Renal cortex interstitium (tissue), 15 donors: Measurements from ENCODE around the gene CTNNBL1. TPM values are rescaled to one million over a fixed set of nuclear protein-coding genes. Genes with fewer than 3 reads are reported as not detected.
"Not testable (repeated sequence)": the region's sequence is repeated elsewhere in the genome, so short reads cannot be mapped to it uniquely, and the experiment has no call there.

Experiments
- DNase-seq, 11 donors: peaks; one replicate each; pipeline ENCODE4 v3.0.0-alpha.2; 2013; ENCODE audit warnings: low read depth in 9 of 11, low spot score in 4 of 11; ENCODE audit errors: extremely low read depth in 1 of 11
- long read RNA-seq, 16 experiments: transcript quantifications; one replicate each; lab custom pipeline, GENCODE V29; 2026
- polyA plus RNA-seq, 3 donors: library from polyadenylated mRNA; unstranded; fragments of 120-200 nt; gene quantifications; one replicate each; pipeline ENCODE4 v1.2.1, GENCODE V29; 2013; ENCODE audit not compliant: insufficient read length in 3 of 3

CTNNBL1 gene, protein sequence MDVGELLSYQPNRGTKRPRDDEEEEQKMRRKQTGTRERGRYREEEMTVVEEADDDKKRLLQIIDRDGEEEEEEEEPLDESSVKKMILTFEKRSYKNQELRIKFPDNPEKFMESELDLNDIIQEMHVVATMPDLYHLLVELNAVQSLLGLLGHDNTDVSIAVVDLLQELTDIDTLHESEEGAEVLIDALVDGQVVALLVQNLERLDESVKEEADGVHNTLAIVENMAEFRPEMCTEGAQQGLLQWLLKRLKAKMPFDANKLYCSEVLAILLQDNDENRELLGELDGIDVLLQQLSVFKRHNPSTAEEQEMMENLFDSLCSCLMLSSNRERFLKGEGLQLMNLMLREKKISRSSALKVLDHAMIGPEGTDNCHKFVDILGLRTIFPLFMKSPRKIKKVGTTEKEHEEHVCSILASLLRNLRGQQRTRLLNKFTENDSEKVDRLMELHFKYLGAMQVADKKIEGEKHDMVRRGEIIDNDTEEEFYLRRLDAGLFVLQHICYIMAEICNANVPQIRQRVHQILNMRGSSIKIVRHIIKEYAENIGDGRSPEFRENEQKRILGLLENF
- 10 to 100 TPM; 47.7 to 51.4 (median 48.2) TPM for polyA plus RNA-seq
- long read RNA-seq, donor 1, transcript CTNNBL1-201 (16 exons, 1,925 nt): major isoform, 8 of 17 reads
- long read RNA-seq, donor 1, partial matches to known transcripts: 7 of 17 reads
- long read RNA-seq, donor 1, other reads (novel, unspliced or antisense): 0 of 17 reads
- long read RNA-seq, donor 2, transcript CTNNBL1-201 (16 exons, 1,925 nt): major isoform, 8 of 9 reads
- long read RNA-seq, donor 2, partial matches to known transcripts: 0 of 9 reads
- long read RNA-seq, donor 2, other reads (novel, unspliced or antisense): 0 of 9 reads
- long read RNA-seq, donor 3, transcript CTNNBL1-201 (16 exons, 1,925 nt): major isoform, 12 of 29 reads
- long read RNA-seq, donor 3, partial matches to known transcripts: 16 of 29 reads
- long read RNA-seq, donor 3, other reads (novel, unspliced or antisense): 0 of 29 reads
- long read RNA-seq, donor 4, transcript CTNNBL1-201 (16 exons, 1,925 nt): major isoform, 9 of 9 reads
- long read RNA-seq, donor 4, partial matches to known transcripts: 0 of 9 reads
- long read RNA-seq, donor 4, other reads (novel, unspliced or antisense): 0 of 9 reads
- long read RNA-seq, donor 5, transcript CTNNBL1-201 (16 exons, 1,925 nt): major isoform, 28 of 47 reads
- long read RNA-seq, donor 5, partial matches to known transcripts: 19 of 47 reads
- long read RNA-seq, donor 5, other reads (novel, unspliced or antisense): 0 of 47 reads
- long read RNA-seq, donor 6, partial matches to known transcripts: 0 of 3 reads
- long read RNA-seq, donor 6, other reads (novel, unspliced or antisense): 0 of 3 reads
- long read RNA-seq, donor 7, transcript CTNNBL1-201 (16 exons, 1,925 nt): major isoform, 15 of 33 reads
- long read RNA-seq, donor 7, partial matches to known transcripts: 16 of 33 reads
- long read RNA-seq, donor 7, other reads (novel, unspliced or antisense): 0 of 33 reads
- long read RNA-seq, donor 8, transcript CTNNBL1-201 (16 exons, 1,925 nt): major isoform, 14 of 34 reads
- long read RNA-seq, donor 8, partial matches to known transcripts: 19 of 34 reads
- long read RNA-seq, donor 8, other reads (novel, unspliced or antisense): 0 of 34 reads
- long read RNA-seq, donor 9, transcript CTNNBL1-201 (16 exons, 1,925 nt): major isoform, 9 of 9 reads
- long read RNA-seq, donor 9, partial matches to known transcripts: 0 of 9 reads
- long read RNA-seq, donor 9, other reads (novel, unspliced or antisense): 0 of 9 reads
- long read RNA-seq, donor 10, transcript CTNNBL1-201 (16 exons, 1,925 nt): major isoform, 10 of 26 reads
- long read RNA-seq, donor 10, partial matches to known transcripts: 15 of 26 reads
- long read RNA-seq, donor 10, other reads (novel, unspliced or antisense): 0 of 26 reads
- long read RNA-seq, donor 11, transcript CTNNBL1-201 (16 exons, 1,925 nt): major isoform, 9 of 16 reads
- long read RNA-seq, donor 11, partial matches to known transcripts: 7 of 16 reads
- long read RNA-seq, donor 11, other reads (novel, unspliced or antisense): 0 of 16 reads
- long read RNA-seq, donor 12, partial matches to known transcripts: 5 of 9 reads
- long read RNA-seq, donor 12, other reads (novel, unspliced or antisense): 0 of 9 reads
- long read RNA-seq, donor 13, transcript CTNNBL1-201 (16 exons, 1,925 nt): major isoform, 12 of 30 reads
- long read RNA-seq, donor 13, partial matches to known transcripts: 12 of 30 reads
- long read RNA-seq, donor 13, other reads (novel, unspliced or antisense): 0 of 30 reads
- long read RNA-seq, donor 14, transcript CTNNBL1-201 (16 exons, 1,925 nt): major isoform, 7 of 13 reads
- long read RNA-seq, donor 14, partial matches to known transcripts: 5 of 13 reads
- long read RNA-seq, donor 14, other reads (novel, unspliced or antisense): 0 of 13 reads
- long read RNA-seq, donor 15, transcript CTNNBL1-201 (16 exons, 1,925 nt): major isoform, 7 of 8 reads
- long read RNA-seq, donor 15, partial matches to known transcripts: 0 of 8 reads
- long read RNA-seq, donor 15, other reads (novel, unspliced or antisense): 0 of 8 reads
- long read RNA-seq, donor 16, transcript CTNNBL1-201 (16 exons, 1,925 nt): major isoform, 41 of 75 reads
- long read RNA-seq, donor 16, partial matches to known transcripts: 33 of 75 reads
- long read RNA-seq, donor 16, other reads (novel, unspliced or antisense): 0 of 75 reads

DNA sequence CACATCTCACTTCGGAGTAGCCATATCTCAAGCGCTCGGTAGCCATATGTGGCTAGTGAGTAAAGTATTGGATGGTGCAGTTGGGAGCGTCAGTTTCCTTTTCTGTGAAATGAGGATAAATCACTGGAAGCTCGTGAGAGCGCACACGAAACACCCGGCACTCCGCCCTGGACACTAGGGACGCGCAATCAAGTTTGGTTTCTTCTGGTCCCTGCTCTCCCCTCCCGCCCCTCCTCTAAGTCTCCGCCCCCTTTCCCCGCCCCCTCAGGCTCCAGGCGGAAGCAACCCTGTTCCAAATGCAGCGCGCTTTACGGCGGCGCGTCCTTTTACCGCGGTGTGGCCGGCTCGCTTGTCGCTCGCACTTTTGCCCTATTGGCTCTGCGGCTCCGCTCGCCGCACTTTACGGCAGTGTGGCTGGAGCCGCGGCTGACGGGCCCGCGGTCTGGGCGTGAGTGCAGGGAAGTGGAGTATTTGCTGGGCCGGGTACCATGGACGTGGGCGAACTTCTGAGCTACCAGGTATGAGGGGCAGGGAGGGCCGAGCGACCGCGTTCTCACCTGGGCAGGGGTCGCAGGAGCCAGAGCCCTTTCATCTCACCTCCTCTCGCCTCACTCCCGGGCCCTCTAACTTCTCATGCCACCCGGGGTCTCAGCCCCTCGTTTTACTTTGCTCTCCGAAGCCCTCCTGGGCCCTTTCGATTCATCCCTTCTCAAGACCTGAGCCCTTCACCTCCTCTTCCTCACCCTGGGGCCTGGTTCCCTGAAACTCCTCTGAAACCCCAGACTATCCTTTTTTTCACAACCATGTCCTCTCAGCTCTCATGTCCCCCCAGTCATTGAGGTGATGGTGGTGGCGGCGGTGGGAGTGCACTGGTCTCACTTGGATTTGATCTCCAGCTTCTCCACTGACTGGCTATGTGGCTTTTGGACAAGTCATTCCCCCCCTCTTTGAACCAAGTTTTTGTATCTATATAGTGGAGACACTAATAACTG, at the start of gene CTNNBL1:
Gene CTNNBL1, plus strand, starts transcription at position 396 of the 992 bp plus-strand sequence. Its CDS starts 93 bp downstream, at position 489.
- DNase-seq: peak; percentile 90 to 97 (median 94)

DNA sequence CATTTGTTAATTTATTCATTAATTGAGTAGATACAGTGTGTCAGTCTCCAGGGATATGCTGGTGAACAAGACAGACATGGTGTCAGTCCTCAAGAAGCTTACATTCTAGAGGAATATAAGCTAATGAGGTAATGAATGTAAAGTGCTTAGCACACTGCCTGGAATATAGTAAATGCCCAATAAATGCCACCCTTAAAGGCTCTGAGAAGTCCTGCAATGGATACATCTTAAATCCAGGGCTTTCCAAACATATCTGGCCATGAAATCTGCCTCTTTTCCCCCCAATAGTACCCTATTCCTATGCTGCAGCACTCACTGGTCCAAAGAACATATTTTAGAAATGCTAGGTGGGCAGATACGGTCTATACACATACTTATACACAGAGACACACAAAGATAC, 49.2 kb upstream of the CTNNBL1 start:
- no peak for DNase-seq

DNA sequence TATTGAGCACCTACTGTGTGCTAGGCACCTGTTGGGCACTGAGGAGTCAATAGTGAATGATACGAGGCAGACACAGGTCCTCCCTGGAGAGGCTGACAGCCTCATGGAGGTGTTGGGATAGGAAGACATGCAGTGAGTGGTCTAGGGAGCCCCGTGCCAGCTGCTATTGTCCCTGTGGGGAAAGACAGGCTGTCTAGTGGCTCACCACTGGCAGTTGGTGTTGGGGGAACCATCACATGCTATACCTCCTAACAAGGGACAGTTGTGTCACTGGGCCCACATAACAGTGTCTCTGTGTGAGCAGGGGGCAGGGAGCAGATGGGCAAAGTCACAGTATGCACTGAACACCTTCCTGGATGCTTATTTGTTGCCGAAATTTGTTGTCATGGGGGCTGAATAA, 45.9 kb upstream of the CTNNBL1 start:
- no peak for DNase-seq

DNA sequence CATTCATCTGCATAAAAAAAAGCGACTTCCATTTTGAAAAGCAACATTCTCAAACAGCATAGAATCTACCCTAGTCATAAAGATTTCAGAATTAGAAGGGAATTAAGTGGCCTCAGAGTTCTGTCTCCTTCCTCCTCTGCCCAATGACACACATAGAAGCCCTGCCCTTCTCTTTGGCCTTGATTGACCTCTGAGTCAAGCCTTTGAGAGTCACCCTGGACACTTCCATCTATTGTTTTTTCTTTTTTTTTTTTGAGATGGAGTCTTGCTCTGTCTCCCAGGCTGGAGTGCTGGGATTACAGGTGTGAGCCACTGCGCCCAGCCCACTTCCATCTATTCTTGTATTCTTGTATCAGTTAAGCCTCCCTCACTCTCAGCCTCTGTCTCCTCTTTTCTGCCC, 44.8 kb upstream of the CTNNBL1 start:
- DNase-seq: no peak

DNA sequence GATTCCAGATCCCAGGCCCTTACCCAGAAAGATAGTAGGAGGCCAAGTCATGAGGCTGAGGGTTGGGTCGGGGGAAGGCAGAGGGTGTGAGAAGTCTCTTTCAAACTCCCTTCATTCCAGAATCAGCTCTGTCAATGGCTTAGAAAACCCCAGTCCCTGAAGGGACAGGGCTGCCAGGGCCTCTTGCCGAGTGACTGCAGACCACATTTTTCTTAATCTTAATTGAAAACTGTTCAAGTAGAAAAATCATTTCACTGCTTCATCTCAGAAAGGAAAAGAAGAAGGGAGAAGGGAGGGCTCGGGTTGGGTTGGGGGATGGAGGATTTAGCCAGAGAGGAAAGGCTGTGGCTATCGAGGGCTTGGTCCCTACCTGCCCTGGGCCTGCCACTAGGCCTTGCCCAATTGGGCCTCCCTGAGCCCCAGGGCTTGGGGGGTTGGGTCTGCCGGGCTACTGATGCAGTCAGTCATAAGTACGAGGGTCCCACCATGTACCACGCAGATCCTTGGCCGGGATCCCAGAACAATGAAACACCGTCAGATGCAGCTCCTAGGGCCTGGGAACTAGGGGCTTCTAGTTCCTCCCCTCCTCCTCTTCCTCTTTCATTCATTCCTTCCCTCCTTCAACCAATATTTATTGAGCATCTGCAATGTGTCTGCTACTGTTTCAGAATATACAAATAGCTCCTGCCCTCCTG, 44.0 kb upstream of the CTNNBL1 start:
- no peak for DNase-seq

DNA sequence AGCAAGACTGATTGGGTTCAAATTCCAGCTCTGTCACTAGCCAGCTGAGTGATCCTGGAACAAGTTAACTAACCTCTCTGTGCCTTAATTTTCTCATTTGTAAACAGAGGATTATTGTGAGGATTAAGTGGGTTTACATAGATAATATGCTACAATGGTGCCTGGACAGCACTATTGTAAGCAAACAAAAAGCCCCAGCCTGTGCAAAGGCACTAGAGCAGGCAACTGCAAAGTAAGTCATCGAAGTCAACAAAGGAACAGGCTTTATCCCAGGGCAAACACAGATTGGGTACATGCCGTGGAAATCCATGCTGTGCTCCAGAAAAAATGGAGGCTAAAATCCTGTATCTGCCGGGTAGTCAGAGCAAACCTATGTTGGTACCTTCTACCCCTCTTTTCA, 43.2 kb upstream of the CTNNBL1 start:
- DNase-seq: no peak

DNA sequence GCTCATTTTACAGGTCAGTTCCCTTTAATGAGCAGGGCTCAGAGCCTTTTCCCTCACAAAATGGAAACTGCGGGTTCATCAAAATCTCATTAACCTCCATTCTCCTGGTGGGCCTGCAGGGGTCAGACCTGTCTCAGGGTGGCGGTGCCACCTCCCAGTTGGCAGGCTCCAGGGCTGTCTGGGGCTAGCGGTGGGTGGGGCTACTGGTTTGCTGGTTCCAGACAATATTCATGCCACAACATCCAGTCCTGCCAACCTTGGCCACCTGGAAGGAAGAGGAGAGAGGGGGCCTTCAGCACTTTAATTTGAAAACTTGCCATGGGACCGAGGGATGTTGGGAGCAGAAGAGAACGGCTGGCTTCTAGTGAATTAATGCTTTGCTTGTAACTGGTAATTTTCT, 41.9 kb upstream of the CTNNBL1 start:
- no peak for DNase-seq

DNA sequence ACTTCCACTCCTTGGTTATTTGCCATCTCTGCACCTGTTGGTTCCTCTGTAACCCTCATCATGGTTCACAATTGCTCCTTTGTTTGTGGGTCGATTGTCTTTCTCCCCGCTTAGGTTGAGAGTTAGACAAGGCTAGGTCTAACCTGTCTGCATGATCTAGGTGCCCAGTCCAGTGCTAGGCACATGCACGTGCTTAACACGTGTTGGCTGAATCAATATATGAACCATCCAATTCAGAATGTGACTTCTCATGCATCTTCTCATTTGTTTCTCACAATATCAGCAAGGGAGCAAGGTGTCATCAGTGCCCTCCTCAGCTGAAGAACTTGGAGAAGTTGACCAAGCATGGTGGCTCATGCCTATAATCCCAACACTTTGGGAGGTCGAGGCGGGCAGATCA, 36.9 kb upstream of the CTNNBL1 start:
- no peak for DNase-seq

DNA sequence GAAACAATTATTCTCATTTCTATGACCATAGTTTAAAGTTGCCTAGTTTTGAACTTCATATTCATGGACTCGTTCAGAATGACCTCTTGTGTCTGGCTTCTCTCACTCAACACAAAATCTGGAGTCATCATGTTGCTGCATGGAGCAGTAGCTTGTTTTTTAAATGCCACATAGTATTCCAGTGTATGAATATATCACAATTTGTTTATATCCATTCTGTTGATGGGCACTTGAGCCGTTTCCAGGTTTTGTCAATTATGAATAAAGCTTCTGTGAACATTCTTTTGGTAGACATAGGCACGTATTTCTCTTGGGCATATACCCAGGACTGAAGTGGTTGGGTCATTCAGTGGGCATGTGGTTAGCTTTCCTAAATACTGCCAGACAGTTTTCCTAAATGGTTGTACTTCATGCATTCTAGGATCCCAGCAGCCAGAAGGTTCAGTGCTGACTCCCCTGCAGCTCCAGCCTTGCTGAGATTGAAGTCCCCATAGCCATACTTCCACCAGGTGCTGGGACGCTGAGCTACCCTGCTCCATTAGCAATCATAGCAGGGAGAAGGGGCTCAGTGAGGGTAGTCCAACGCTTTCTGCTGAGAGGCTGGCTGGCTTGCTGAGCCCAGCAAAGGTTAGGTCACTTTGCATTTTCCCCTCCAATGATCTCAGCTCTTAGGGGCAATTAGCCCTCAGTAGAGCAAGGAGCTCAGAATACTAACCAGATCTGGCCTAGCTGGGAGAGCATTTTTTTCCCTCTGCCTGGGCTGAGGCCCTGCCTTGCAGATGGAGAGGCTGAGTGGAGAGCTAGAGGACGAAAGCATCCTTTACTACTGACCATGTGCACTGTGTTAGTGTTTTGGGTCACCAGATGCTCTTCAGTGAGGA, 35.7 kb upstream of the CTNNBL1 start:
- no peak for DNase-seq

DNA sequence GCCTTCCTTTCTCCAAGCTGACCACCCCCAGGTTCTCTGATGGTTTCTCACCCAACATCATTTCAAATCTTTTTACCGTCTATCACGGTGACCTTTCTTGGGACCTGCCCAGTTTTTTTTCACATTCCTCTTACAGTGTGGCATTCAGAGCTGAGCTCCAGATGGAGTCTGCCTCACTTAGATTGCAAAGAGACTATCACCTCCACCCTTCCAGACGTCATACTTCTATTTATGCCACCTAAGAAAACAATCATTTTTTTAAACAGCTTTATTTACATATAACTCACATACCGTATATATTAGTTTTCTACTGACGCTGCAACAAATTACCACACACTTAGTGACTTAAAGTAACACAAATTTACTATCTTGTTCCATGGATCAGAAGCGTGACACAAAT, 32.3 kb upstream of the CTNNBL1 start:
- DNase-seq: no peak

DNA sequence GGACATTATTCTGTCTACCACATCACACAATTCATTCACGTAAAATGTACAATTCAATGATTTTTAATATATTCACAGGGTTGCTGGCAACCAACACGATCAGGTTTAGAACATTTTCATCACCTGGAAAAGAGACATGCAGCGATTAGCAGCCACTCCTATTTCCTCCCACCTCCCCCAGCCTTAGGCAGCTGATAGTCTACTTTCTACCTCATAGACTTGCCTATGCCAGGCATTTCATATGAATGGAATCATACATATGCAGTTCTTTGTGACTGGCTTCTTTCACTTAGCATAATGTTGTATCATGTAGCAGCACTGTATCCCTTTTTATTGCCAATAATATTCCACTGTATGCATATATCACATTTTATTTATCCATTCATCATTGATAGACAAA, 31.5 kb upstream of the CTNNBL1 start:
- DNase-seq: no peak

DNA sequence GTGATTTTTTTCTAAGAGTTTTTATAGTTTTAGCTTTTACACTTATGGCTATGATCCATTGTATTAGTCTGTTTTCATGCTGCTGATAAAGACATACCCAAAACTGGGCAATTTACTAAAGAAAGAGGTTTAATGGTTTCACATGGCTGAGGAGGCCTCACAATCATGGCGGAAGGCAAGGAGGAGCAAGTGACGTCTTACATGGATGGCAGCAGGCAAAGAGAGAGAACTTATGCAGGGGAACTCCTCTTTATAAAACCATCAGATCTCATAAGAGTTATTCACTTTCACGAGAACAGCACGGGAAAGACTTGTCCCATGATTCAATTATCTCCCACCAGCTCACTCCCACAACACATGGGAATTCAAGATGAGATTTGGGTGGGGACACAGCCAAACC, 29.2 kb upstream of the CTNNBL1 start:
- DNase-seq: not testable (repeated sequence)

DNA sequence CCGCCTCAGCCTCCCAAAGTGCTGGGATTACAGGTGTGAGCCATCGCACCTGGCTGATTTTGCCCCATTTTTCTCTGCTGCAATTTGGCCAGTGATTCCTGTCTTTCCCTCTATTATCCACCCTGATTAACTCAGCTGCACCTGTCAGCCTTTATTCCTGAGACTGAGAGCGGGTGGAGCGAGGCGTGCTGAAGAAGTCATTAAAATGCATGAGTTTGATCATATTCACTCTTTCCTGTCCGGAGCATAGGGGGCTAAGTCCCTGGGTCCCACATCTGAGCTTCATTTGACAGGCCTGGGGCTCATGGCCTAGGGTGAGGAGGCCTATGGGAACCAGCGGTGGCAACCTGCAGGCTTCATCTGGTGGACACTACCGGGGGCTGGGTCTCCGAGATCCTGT, 25.7 kb upstream of the CTNNBL1 start:
- no peak for DNase-seq
